ENCODE data around the gene AQP12B. TPM values are rescaled to one million over a fixed set of nuclear protein-coding genes. Genes with fewer than 3 reads are reported as not detected.

Gene AQP12B
- total RNA-seq, 1 donor from 2014 or later = not detected

DNA sequence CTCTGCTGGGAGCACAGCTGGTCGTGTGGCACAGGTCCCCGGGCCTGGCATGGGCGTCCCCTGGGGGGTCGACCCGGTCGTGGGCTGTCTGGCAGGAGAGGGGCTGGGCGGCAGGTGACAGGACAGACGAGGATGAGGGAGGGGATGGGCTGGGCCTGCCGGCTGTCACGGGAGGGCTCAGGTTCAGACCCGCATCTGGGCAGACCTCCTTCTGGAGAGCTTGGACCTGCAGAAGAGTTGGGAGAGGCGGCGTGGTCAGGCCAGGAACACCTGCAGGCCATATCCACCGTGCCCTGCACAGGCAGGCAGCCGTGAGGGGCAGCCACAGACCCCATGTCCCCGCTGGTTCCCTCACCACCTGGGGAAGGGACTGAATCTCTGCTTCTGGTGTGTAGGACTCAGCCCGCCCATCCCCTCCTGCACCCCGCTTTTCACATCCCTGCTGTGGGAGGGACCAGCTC, 34.5 kb upstream of the AQP12B start:
- no peak overlapping the region for H3K27ac ChIP-seq (replicated peaks)
- H3K4me1 ChIP-seq = no peaks in the 10 kb centered on the region
- H3K27me3 ChIP-seq (ENCODE audit: low read depth) = peaks cover 92% of the 10 kb centered on the region
- no peak for DNase-seq
- no peaks in the 10 kb centered on the region for H3K9me3 ChIP-seq (replicated peaks)
- H3K4me3 ChIP-seq = no peak overlapping the region
- TF ChIP-seq, protein P1, sequence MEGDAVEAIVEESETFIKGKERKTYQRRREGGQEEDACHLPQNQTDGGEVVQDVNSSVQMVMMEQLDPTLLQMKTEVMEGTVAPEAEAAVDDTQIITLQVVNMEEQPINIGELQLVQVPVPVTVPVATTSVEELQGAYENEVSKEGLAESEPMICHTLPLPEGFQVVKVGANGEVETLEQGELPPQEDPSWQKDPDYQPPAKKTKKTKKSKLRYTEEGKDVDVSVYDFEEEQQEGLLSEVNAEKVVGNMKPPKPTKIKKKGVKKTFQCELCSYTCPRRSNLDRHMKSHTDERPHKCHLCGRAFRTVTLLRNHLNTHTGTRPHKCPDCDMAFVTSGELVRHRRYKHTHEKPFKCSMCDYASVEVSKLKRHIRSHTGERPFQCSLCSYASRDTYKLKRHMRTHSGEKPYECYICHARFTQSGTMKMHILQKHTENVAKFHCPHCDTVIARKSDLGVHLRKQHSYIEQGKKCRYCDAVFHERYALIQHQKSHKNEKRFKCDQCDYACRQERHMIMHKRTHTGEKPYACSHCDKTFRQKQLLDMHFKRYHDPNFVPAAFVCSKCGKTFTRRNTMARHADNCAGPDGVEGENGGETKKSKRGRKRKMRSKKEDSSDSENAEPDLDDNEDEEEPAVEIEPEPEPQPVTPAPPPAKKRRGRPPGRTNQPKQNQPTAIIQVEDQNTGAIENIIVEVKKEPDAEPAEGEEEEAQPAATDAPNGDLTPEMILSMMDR (IDR thresholded peaks at IDR 0.05; ENCODE audit: borderline replicate concordance) = no peak
- no peaks in the 10 kb centered on the region for H3K36me3 ChIP-seq
- intact Hi-C loops (cut with micrococcal nuclease) = no loop called here

DNA sequence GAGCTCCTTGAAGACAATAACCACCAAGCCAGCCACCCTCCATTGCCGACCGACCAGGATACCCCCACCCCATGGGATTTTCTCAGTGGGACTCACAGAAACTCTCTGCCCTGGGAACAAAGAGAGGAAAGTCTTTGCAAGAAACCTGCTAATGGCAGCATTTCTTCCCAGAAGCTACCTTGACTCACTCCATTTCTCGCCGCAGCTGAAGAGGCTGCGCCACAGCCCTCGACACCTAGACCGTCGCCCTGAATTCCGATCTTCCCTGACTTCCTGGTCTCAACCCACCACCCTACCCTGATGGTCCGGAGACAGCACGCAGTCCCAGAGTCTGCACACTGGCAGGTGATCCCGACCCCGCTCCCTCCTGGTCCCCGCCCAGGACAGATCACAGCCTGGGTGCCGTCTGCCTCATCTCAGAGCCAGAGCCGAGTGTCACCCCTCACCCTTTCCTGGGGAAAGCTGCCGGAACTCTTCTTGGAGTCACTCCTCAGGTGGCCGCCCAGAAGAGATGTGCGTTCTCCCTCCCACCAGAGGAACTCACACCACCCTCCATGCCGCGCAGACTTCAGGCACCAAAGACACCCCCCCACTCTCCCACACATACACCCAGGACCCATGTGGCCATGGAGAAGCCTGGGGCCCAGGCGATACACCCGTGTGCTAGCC, 33.6 kb upstream of the AQP12B start:
- no peaks in the 10 kb centered on the region for H3K9me3 ChIP-seq (replicated peaks)
- no peak for DNase-seq
- no peaks in the 10 kb centered on the region for H3K4me1 ChIP-seq
- intact Hi-C loops (cut with micrococcal nuclease) = no loop called here
- H3K4me3 ChIP-seq = no peak overlapping the region
- H3K27me3 ChIP-seq (ENCODE audit: low read depth) = peaks cover 92% of the 10 kb centered on the region
- H3K36me3 ChIP-seq = no peaks in the 10 kb centered on the region
- H3K27ac ChIP-seq (replicated peaks) = no peak overlapping the region
- TF ChIP-seq, protein P1 (IDR thresholded peaks at IDR 0.05; ENCODE audit: borderline replicate concordance) = no peak

DNA sequence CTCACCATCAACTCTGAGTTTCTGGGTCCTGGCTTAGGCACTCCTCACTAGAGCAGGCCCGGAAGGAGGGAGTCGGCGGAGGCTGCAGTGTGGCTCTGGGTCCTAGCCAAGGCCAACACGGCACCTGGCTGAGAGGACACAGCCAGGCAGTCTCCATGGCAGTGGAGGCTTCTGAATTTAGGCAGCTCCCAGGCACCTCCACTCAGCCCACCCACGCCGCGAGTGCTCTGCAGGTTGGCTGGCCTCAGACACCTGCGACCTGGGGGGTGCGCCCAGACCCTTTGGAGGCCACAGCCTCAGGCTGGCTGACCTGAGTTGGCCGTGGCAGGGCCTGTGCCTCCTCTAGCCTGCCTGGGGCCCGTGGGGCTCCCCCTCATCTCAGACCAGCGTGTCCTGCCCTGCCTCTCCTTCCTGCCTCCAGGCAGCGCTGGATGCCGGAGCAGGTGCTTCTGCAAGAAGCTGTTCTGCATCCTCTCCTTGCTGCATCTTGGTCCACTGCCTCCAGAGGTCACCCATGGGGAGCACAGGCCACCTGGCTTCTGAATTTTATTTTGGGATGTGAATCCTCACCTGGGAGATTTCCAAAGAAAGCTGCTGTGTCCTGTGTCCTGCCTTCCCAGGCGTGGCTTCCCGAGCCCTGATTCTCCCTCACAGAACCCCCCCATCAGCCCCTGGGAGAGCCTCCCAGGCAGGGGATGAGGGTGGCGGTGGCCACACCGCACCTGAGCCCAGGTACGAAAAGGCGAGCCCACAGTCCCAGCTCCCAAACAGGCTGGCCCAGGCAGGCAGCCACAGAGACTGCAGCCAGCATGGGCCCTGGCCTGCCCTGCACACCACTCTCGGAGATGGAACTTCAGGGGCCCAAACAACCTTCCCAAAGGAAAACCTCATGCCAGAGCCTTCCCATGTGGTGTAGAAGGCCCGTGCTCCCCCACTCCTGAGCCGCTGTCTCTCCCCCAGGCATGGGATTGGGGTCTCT, 32.4 kb upstream of the AQP12B start:
- TF ChIP-seq, protein P1 (IDR thresholded peaks at IDR 0.05; ENCODE audit: borderline replicate concordance) = no peak
- no peak for DNase-seq
- no peak overlapping the region for H3K27ac ChIP-seq (replicated peaks)
- no peaks in the 10 kb centered on the region for H3K4me1 ChIP-seq
- H3K27me3 ChIP-seq (ENCODE audit: low read depth) = peaks cover 94% of the 10 kb centered on the region
- H3K36me3 ChIP-seq = no peaks in the 10 kb centered on the region
- no peak overlapping the region for H3K4me3 ChIP-seq
- H3K9me3 ChIP-seq (replicated peaks) = no peaks in the 10 kb centered on the region
- intact Hi-C loops (cut with micrococcal nuclease) = no loop called here

DNA sequence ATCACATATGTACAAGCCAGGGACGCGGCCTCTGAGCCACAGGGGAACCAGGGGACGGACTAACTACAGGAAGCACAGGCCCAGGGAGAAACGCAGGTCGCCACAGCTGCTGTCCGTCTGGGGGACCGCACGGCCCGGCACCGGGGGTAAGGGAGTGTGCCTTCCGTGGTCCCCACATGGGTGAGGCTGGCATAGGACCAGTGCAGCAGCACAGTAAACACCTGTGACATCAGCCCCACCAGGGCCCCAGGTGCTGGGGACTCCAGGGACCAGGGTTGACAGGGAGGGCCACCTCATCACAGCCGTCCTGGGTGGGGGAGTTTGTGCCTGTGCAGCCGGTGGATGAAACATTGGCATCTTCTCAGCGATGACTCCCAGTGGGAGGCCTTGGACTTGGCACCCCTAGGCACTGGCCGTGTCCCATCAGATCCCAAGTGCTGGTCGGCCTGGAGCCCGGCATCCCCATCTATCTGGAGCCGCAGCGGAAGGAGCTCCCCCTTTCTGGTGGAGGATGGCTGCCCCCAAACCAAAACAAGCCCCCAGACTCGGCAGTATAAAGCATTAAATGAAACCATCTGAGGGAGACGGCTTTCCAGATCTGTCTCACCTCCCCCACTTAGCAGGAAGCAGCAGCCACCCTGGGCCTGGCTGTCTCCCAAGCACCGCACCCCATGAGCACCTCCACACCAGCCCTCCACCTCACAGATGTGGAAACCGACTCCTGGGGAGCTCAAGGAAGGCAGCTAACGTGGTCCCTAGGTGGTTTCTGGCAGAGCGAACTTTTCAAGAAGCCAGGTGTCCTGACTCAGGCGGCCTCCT, 31.5 kb upstream of the AQP12B start:
- TF ChIP-seq, protein P1 (IDR thresholded peaks at IDR 0.05; ENCODE audit: borderline replicate concordance) = no peak
- Histone ChIP-seq H3K36me3 (no peaks in the 10 kb centered on the region), H3K4me1 (no peaks in the 10 kb centered on the region), H3K9me3 (replicated peaks) (no peaks in the 10 kb centered on the region), H3K27me3 (ENCODE audit: low read depth) (peaks cover 94% of the 10 kb centered on the region), H3K27ac (replicated peaks) (no peak overlapping the region), H3K4me3 (no peak overlapping the region)
- intact Hi-C loops (cut with micrococcal nuclease) = no loop called here
- no peak for DNase-seq

Measured in left ventricle myocardium inferior (tissue), 1 donor.